ENCODE data around the gene TXNDC12. TPM values are rescaled to one million over a fixed set of nuclear protein-coding genes. Genes with fewer than 3 reads are reported as not detected.

TXNDC12 gene
- total RNA-seq, 1 experiment from 2014 or later = 80.9 TPM

- Mint-ChIP-seq H3K36me3 (peaks cover 33% of the 10 kb centered on the region), H3K4me3 (peak within 1 kb of the TSS; percentile 97), H3K4me1 (peaks cover 33% of the 10 kb centered on the region), H3K27me3 (ENCODE audit: low read depth) (no peaks in the 10 kb centered on the region), H3K27ac (peak within 1 kb of the TSS; percentile 99), H3K9me3 (no peaks in the 10 kb centered on the region)
- POLR2A ChIA-PET = interaction anchor here (1.0 to 2.3 kb wide), 6 partner anchors 20 to 347 kb away, joined by 4 to 11 read pairs (median 7); partner anchors contain the start of genes KTI12, ORC1 and PRPF38A
- CTCF ChIA-PET = interaction anchor here (0.6 to 2.6 kb wide), 2 partner anchors 292 to 1388 kb away, joined by 3 to 12 read pairs; no protein-coding TSS in a partner anchor
- peak; percentile 90 for ATAC-seq
- peak; percentile 98 for DNase-seq (ENCODE audit: low spot score)
- TF ChIP-seq ZNF396 (CRISPR knock-in tag; IDR thresholded peaks at IDR 0.05; ENCODE audit: borderline replicate concordance) (no peak), NR1H2 (CRISPR knock-in tag; IDR thresholded peaks at IDR 0.05) (no peak), SMAD3 (CRISPR knock-in tag; IDR thresholded peaks at IDR 0.05; ENCODE audit: borderline replicate concordance) (no peak), ARID4B (CRISPR knock-in tag; IDR thresholded peaks at IDR 0.05; ENCODE audit: borderline replicate concordance) (peak; percentile 87), ZNF416 (CRISPR knock-in tag; IDR thresholded peaks at IDR 0.05) (no peak), ZNF425 (CRISPR knock-in tag; conservative IDR thresholded peaks at IDR 0.05) (no peak), TP53 (CRISPR knock-in tag; IDR thresholded peaks at IDR 0.05) (0 out of 2 replicates have a peak, but pooled peaks have one; percentile 75), SP1 (CRISPR knock-in tag; conservative IDR thresholded peaks at IDR 0.05) (peak; percentile 72; the same call in 1 of the 2 replicates), FOXK1 (CRISPR knock-in tag; IDR thresholded peaks at IDR 0.05) (peak; percentile 62), ATF3 (CRISPR knock-in tag; conservative IDR thresholded peaks at IDR 0.05) (no peak), CREB1 (CRISPR knock-in tag; IDR thresholded peaks at IDR 0.05) (no peak), PRDM15 (CRISPR knock-in tag; IDR thresholded peaks at IDR 0.05) (no peak), JUN (CRISPR knock-in tag; IDR thresholded peaks at IDR 0.05) (peak; percentile 53; the same call in 1 of the 2 replicates), TEAD4 (CRISPR knock-in tag; IDR thresholded peaks at IDR 0.05) (no peak), ZNF281 (CRISPR knock-in tag; IDR thresholded peaks at IDR 0.05) (peak; percentile 72; the same call in 1 of the 2 replicates), IRF2 (CRISPR knock-in tag; IDR thresholded peaks at IDR 0.05; ENCODE audit: borderline replicate concordance, low read depth) (no peak), SMAD4 (CRISPR knock-in tag; IDR thresholded peaks at IDR 0.05) (no peak), ZNF263 (CRISPR knock-in tag; IDR thresholded peaks at IDR 0.05; ENCODE audit: low read depth) (no peak), CDX4 (CRISPR knock-in tag; IDR thresholded peaks at IDR 0.05; ENCODE audit: borderline replicate concordance) (no peak), OVOL2 (CRISPR knock-in tag; IDR thresholded peaks at IDR 0.05; ENCODE audit: borderline replicate concordance) (no peak), ZSCAN18 (CRISPR knock-in tag; IDR thresholded peaks at IDR 0.05) (no peak)
Measured at GRCh38 chr1:52056163-52056936, 1.4 kb upstream of the TXNDC12 start, which contains the start of gene BTF3L4. TSS of gene BTF3L4 (plus strand) at chr1:52056295. CDS start at chr1:52059848, 3,553 bp downstream.

Measured in WTC11 (cell line).